Measurements from ENCODE around the gene LRIT1.

The LRIT1 gene

GRCh38 chr10:84214046-84214572 lies 27.2 kb downstream of the LRIT1 start:
- no peak for DNase-seq (ENCODE audit: low read depth in 2 of 2)

GRCh38 chr10:84213076-84213475 lies 28.3 kb downstream of the LRIT1 start:
- no peak for DNase-seq (ENCODE audit: low read depth in 2 of 2)

DNA sequence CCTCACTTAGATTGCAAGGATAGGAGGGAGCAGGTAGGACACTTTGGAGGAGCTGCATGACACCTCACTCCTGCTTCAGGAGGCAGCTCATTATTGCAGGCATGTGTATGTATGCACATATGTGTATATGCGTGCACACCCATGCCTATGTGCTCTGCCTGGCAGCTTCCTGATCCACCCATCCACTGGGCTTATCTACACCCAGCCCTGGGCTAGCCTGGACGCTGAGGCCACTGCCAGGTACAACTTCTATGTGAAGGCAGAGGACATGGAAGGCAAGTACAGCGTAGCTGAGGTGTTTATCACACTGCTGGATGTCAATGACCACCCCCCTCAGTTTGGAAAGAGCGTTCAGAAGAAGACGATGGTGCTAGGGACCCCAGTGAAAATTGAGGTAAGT lies 29.3 kb downstream of the LRIT1 start:
- no peak for DNase-seq (ENCODE audit: low read depth in 2 of 2)

DNA sequence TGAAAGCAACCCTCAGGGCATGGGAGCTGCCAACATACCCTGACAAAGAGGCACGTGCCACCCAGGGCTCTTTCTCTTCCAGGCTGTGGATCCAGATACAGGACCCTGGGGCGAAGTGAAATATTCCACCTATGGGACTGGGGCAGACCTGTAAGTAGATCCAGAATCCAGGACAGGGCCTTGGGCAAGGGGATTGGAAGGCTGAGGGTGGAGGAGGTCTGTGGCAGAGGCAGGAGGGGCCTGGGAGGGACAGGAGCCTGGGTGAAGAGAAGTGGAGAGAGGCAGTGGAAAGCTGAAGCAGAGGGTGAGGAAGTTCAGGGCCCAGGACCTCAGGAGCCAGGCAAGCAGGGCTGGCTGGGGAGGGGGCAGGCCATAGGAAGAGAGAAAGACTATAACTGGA lies 29.8 kb downstream of the LRIT1 start:
- no peak for DNase-seq (ENCODE audit: low read depth in 2 of 2)

DNA sequence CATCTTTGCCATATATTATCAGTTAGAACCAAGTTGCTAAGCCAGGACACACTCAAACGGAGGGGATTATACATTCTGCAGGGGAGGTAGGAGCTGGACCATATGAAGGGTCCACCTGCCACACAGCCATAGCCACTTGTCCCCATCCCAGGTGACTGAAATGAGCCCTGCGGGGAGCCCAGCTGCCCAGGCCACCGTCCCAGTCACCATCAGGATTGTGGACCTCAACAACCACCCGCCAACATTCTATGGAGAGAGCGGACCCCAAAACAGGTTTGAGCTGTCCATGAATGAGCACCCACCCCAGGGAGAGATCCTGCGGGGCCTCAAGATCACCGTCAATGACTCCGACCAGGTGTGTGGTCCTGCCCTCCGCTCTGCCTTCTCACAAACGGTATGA lies 33.3 kb downstream of the LRIT1 start:
- DNase-seq (ENCODE audit: low read depth in 2 of 2), result no peak

DNA sequence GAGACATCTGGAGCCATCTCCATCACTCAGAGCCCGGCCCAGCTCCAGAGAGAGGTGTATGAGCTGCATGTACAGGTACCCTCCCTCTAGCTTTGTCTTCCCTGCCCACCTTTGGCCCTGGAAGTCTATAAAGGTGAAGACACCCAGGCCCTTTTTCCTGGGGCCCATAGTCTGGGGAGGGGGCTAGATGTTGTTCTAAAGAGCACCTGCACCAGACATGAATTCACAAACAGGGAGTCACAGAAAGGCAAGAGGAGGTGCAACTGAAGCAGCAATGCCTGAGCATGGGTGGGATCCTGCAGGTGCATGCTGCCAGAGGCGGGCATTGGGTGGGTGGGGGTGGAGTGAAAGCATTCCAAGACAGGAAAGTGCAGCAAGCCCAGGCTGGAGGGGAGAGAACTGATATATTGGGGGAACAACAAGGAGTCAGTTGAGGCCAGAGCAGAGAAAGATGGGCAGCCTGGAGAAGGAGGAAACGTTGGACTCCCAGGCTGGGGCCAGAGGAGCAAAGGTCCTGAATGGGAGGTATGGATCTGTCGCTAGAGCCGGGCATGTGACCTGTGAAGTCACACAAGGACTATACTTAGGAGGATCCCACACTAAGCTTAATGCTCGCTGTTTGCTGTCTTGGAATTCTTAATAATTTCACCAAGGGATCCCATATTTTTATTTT lies 35.4 kb downstream of the LRIT1 start:
- DNase-seq (ENCODE audit: low read depth in 2 of 2), result no peak

- peak; percentile 42 to 58 for DNase-seq (ENCODE audit: low read depth in 2 of 2)
These were observed 36.1 kb downstream of the LRIT1 start for GRCh38 chr10:84205049-84205852.

DNA sequence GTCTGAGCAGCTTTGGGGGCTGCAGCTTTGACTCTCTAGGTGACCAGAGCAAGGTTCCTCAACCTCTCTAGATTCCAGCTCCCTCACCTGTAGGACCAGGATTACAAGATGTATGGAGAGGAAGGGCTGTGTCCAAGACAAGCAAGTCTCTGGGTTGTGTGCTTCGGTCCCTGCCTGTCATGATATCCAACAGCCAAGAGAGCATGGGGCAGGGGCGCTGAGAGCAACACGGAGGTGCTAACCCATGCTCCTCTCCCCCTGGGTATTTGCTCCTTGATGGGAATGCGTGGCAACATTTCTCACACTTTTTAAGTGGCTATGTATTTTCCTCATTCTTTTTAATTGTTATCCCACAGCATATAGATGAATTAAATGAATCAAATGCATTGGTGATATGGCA lies 36.7 kb downstream of the LRIT1 start:
- DNase-seq (ENCODE audit: low read depth in 2 of 2), result no peak

- DNase-seq (ENCODE audit: low read depth in 2 of 2), result no peak
These were observed 37.2 kb downstream of the LRIT1 start for GRCh38 chr10:84204122-84204521.

- no peak for DNase-seq (ENCODE audit: low read depth in 2 of 2)
These were observed 39.0 kb downstream of the LRIT1 start for GRCh38 chr10:84202349-84202748.

GRCh38 chr10:84201682-84202081 lies 39.7 kb downstream of the LRIT1 start:
- DNase-seq (ENCODE audit: low read depth in 2 of 2), result no peak

GRCh38 chr10:84201244-84201606 lies 40.1 kb downstream of the LRIT1 start:
- no peak for DNase-seq (ENCODE audit: low read depth in 2 of 2)

DNA sequence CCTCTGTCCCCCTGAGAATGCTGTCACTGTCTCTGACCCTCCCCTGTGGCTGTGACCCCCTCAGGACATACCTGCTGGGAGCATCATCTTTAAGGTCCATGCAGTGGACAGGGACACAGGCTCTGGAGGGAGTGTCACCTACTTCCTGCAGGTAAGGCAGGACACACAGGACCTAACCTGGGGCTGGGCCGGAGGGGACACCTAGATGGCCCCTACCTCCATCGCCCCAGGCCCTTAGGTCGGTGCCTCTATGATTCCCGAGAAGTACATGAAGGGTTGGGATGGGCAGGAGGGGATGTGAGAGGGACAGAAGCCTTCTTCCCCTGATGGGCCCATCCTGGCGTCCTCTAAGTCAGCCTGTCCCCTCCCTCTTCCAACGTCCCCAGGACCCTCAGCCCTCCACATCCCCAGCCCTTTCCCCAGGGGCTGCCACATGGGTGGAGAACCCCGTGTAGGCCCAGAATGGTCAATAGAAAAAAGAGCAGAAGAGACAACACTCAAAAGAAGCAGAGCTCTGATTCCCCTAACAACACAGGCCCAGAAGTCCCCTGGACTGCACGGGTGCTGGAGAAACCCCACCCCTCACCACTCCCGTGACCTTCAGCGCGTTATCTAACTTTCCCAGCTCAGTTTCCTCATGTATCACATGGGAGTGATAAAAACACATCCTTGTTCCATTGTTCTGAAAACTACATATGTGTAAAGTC lies 40.7 kb downstream of the LRIT1 start:
- DNase-seq (ENCODE audit: low read depth in 2 of 2), result no peak

GRCh38 chr10:84198206-84198915 lies 43.0 kb downstream of the LRIT1 start:
- DNase-seq (ENCODE audit: low read depth in 2 of 2), result no peak

GRCh38 chr10:84197643-84198042 lies 43.7 kb downstream of the LRIT1 start:
- no peak for DNase-seq (ENCODE audit: low read depth in 2 of 2)

- DNase-seq (ENCODE audit: low read depth in 2 of 2), result no peak
These were observed 44.4 kb downstream of the LRIT1 start for GRCh38 chr10:84196941-84197340.

DNA sequence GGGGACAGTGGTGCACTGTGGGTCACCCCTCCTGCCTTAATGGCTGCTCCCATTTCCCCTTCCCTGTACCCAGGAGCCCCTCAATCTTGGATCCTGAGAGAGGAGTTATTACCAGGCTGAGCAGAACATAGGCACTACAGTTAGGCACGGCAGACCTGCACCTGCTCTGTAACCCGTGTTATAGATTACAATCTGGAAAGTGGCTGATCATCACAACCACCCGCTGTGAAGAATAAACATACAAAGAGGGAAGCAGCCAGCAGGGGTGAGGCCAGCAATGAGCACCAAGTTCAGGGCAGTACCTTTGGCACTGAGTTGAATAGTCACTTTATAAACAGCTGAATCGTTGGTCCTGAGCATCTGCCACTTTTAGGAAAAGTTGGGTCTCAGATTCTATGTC lies 45.3 kb downstream of the LRIT1 start:
- DNase-seq (ENCODE audit: low read depth in 2 of 2), result no peak

DNA sequence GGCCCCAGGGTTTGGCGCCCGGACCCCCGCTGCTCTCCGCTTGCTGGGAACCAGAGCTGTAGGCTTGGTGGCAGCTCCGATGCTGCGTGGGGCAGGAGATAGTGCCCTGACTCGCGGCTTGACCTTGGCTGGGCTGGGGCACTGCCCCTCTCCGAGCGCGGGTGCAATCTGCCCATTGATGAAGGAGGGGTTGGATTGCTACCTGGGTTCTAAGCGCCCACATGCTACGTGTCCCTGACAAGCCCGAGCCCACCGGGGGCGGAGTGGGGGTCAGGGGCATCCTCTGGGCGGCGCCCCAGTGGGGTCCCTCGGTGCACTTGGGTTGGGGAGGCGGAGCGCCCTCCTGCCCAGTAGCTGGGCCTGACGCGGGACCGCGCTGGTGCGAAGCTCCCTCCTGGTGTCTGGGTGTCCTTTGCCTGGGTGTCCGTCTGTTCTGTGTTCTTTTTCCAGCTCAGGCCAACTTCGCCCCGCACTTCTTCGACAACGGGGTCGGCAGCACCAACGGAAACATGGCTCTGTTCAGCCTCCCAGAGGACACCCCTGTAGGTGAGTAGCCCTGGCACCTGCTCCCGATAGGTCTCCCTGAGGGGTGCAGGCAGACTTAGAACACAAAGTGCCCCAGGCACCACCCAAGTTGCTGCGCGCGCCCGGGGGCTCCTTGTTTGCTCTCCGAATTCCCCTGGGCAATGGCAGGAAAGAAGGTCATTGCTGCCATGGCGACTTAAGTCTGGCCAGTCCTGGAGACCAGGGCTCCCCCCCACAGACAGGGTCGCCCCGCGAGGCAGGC lies 46.1 kb downstream of the LRIT1 start:
- no peak for DNase-seq (ENCODE audit: low read depth in 2 of 2)

GRCh38 chr10:84194424-84195043 lies 46.8 kb downstream of the LRIT1 start, which contains the start of gene CDHR1:
Gene CDHR1, plus strand, starts transcription at chr10:84194537. Its CDS starts 224 bp downstream, at chr10:84194761.
- DNase-seq (ENCODE audit: low read depth in 2 of 2), result peak in 1 of 2 donors; percentile 14

- DNase-seq (ENCODE audit: low read depth in 2 of 2), result no peak
These were observed 47.4 kb downstream of the LRIT1 start for GRCh38 chr10:84193846-84194423.
